HepG2 (cell line): ENCODE results near the gene SLC16A4. TPM values are rescaled to one million over a fixed set of nuclear protein-coding genes. Genes with fewer than 3 reads are reported as not detected.

Source experiments
- AGO1 ChIP-seq: fragments of 200-400 bp; formaldehyde crosslinking; IDR thresholded peaks from 2 replicates; pipeline ENCODE4 v1.6.1; 2017; ENCODE audit warnings: mild to moderate bottlenecking, low read depth, low read length, moderate library complexity; ENCODE audit not compliant: poor library complexity, severe bottlenecking
- AGO2 ChIP-seq: fragments of 200-400 bp; formaldehyde crosslinking; optimal IDR thresholded peaks from 2 replicates; pipeline ENCODE3; 2017; ENCODE audit warnings: mild to moderate bottlenecking, low read depth, low read length, moderate library complexity
- ASH2L ChIP-seq: fragments of 300-600, 200-600 bp; sonication (generic); IDR thresholded peaks from 2 replicates; pipeline ENCODE4 v1.7.0; 2017; ENCODE audit warnings: low read depth, mild to moderate bottlenecking, moderate library complexity, mixed read lengths, low read length; ENCODE audit not compliant: insufficient read length
- EEA1 ChIP-seq: sonication (generic); formaldehyde crosslinking; IDR thresholded peaks from 2 replicates; pipeline ENCODE4 v1.5.1; 2020; ENCODE audit warnings: mild to moderate bottlenecking, missing genetic modification reagents, borderline replicate concordance
- FOXP1 ChIP-seq, 2 experiments: fragments of 450-650 bp in 1 of 2; IDR thresholded peaks; 2 replicates each; pipeline ENCODE4 v1.6.1; 2017 to 2018; ENCODE audit warnings: antibody characterized with exemption in 1 of 2
- GABPA ChIP-seq, 2 experiments: IDR thresholded peaks; 2 replicates each; pipeline ENCODE4 v1.6.1; 2011 to 2016; ENCODE audit warnings: low read depth in 2 of 2, low read length in 1 of 2, missing biosample characterization in 1 of 2, missing genetic modification characterization in 1 of 2
- IRF2 ChIP-seq: IDR thresholded peaks from 2 replicates; pipeline ENCODE4 v1.6.1; 2018; ENCODE audit warnings: missing genetic modification reagents, missing compliant biosample characterization
- JARID2 ChIP-seq: sonication (generic); formaldehyde crosslinking; IDR thresholded peaks from 2 replicates; pipeline ENCODE4 v1.8.1; 2023; ENCODE audit warnings: missing genetic modification reagents, inconsistent platforms; ENCODE audit not compliant: insufficient replicate concordance
- MIER2 ChIP-seq: IDR thresholded peaks from 2 replicates; pipeline ENCODE4 v1.6.1; 2016; ENCODE audit warnings: missing biosample characterization, missing genetic modification reagents
- POLR2A ChIP-seq, 2 experiments: IDR thresholded peaks; 2 replicates each; pipeline ENCODE4 v1.6.1; 2011; ENCODE audit warnings: low read depth in 2 of 2, low read length in 2 of 2, mild to moderate bottlenecking in 1 of 2, moderate library complexity in 1 of 2; ENCODE audit not compliant: insufficient read depth in 1 of 2
- PTBP1 ChIP-seq: fragments of 200-400 bp; formaldehyde crosslinking; IDR thresholded peaks from 2 replicates; pipeline ENCODE4 v1.6.1; 2018; ENCODE audit warnings: low read length, low read depth; ENCODE audit not compliant: poor library complexity, severe bottlenecking
- REST ChIP-seq, 2 experiments: IDR thresholded peaks; 2 replicates each; pipeline ENCODE4 v1.6.1; 2011 to 2012; ENCODE audit warnings: low read length in 2 of 2, borderline replicate concordance in 1 of 2, low read depth in 1 of 2, mild to moderate bottlenecking in 1 of 2, moderate library complexity in 1 of 2
- RFX5 ChIP-seq: IDR thresholded peaks from 2 replicates; pipeline ENCODE4 v1.6.1; 2011; ENCODE audit warnings: low read depth, low read length, improper control_type of control experiment
- RXRA ChIP-seq: sonication (generic); formaldehyde crosslinking; IDR thresholded peaks from 2 replicates; pipeline ENCODE4 v1.5.1; 2020; ENCODE audit warnings: missing genetic modification reagents
- SETDB1 ChIP-seq: sonication (generic); formaldehyde crosslinking; IDR thresholded peaks from 2 replicates; pipeline ENCODE4 v1.5.1; 2020; ENCODE audit warnings: missing genetic modification reagents, mild to moderate bottlenecking, borderline replicate concordance
- SOX5 ChIP-seq: IDR thresholded peaks from 2 replicates; pipeline ENCODE4 v1.6.1; 2016; ENCODE audit warnings: borderline replicate concordance
- ZMAT3 ChIP-seq: sonication (generic); formaldehyde crosslinking; conservative IDR thresholded peaks from 2 replicates; pipeline ENCODE4 v1.7.0; 2021; ENCODE audit warnings: missing genetic modification reagents
- ZNF317 ChIP-seq: sonication (generic); formaldehyde crosslinking; IDR thresholded peaks from 2 replicates; pipeline ENCODE4 v1.5.0; 2020; ENCODE audit warnings: mild to moderate bottlenecking, missing genetic modification reagents
- polyA plus RNA-seq, 8 experiments: library from polyadenylated mRNA; depleted of rRNA in 3 of 8; stranded (reverse) in 7 of 8; unstranded in 1 of 8; fragments of >200 nt; fragmentation: Illumina TruSeq in 4 of 8; extraction: Trizol in 4 of 8; gene quantifications; 2 replicates each; pipeline versions ENCODE4 v1.2.1 to v1.2.3, GENCODE V29; 2011 to 2016; ENCODE audit warnings: low read depth in 4 of 8, missing spikeins in 1 of 8, mixed read lengths in 1 of 8; ENCODE audit not compliant: insufficient read depth in 1 of 8
- total RNA-seq, 5 experiments: library from RNA; depleted of rRNA; stranded (reverse); fragments of >200 nt; fragmentation: Illumina TruSeq; extraction: Trizol; gene quantifications; 2 replicates each; pipeline ENCODE4 v1.2.3, GENCODE V29; 2016; ENCODE audit warnings: low read depth in 1 of 5
- TF ChIP-seq, protein P1 (sequence below): sonication (generic); formaldehyde crosslinking; conservative IDR thresholded peaks from 2 replicates; pipeline ENCODE4 v1.4.0; 2020; ENCODE audit warnings: missing genetic modification reagents
- TF ChIP-seq, protein P2 (sequence below): sonication (generic); formaldehyde crosslinking; IDR thresholded peaks from 2 replicates; pipeline ENCODE4 v1.5.1; 2020; ENCODE audit warnings: mild to moderate bottlenecking, missing genetic modification reagents
- TF ChIP-seq, protein P3 (sequence below): sonication (generic); formaldehyde crosslinking; IDR thresholded peaks from 2 replicates; pipeline ENCODE4 v1.4.0; 2020; ENCODE audit warnings: missing genetic modification reagents

Gene SLC16A4
- total and polyA plus RNA-seq, 2 of the 13 experiments (the other 11 are each of a cell fraction or from before 2014, with no cell fraction given) = 1.1 to 1.5 TPM

DNA sequence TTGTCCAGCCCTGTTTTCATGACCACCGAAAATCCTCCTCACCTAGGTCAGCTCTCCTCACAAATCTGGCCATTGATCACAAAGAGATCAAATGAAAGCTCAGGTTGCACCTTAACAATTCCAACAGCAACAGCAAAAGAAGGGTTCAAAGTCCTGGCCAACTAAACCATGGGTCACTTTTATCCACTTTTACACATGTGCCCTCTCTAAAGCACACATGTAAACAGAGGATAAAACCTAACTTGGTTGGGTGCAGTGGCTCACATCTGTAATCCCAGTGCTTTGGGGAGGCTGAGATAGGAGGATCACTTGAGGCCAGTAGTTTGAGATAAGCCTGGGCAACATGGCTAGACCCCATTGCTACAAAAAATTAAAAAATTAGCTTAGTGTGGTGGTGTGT, 55.6 kb downstream of the SLC16A4 start (continued):
- TF ChIP-seq REST (IDR thresholded peaks at IDR 0.05; ENCODE audit: borderline replicate concordance in 1 of 2, low read depth in 1 of 2, low read length in 2 of 2) (no peak), SOX5 (peak; percentile 59; the same call in 1 of the 2 replicates), JARID2 (no peak), AGO2 (no peak), FOXP1 (IDR thresholded peaks at IDR 0.05) (no peak), FOXP1 (CRISPR knock-in tag; IDR thresholded peaks at IDR 0.05) (0 out of 2 replicates have a peak, but pooled peaks have one; percentile 29), MIER2 (no peak), PTBP1 (no peak), RXRA (no peak), AGO1 (no peak), ZMAT3 (no peak), POLR2A (IDR thresholded peaks at IDR 0.05; ENCODE audit: insufficient read depth in 1 of 2, low read depth in 2 of 2, low read length in 2 of 2) (no peak), ASH2L (peak; percentile 49), SETDB1 (no peak), EEA1 (CRISPR knock-in tag) (no peak), ZNF317 (CRISPR knock-in tag) (no peak), GABPA (IDR thresholded peaks at IDR 0.05; ENCODE audit: low read depth, low read length) (no peak), GABPA (CRISPR knock-in tag; IDR thresholded peaks at IDR 0.05; ENCODE audit: low read depth) (no peak), RFX5 (no peak), IRF2 (CRISPR knock-in tag) (no peak)
- TF ChIP-seq, protein P1, sequence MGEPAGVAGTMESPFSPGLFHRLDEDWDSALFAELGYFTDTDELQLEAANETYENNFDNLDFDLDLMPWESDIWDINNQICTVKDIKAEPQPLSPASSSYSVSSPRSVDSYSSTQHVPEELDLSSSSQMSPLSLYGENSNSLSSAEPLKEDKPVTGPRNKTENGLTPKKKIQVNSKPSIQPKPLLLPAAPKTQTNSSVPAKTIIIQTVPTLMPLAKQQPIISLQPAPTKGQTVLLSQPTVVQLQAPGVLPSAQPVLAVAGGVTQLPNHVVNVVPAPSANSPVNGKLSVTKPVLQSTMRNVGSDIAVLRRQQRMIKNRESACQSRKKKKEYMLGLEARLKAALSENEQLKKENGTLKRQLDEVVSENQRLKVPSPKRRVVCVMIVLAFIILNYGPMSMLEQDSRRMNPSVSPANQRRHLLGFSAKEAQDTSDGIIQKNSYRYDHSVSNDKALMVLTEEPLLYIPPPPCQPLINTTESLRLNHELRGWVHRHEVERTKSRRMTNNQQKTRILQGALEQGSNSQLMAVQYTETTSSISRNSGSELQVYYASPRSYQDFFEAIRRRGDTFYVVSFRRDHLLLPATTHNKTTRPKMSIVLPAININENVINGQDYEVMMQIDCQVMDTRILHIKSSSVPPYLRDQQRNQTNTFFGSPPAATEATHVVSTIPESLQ (CRISPR knock-in tag) = no peak
- TF ChIP-seq, protein P2, sequence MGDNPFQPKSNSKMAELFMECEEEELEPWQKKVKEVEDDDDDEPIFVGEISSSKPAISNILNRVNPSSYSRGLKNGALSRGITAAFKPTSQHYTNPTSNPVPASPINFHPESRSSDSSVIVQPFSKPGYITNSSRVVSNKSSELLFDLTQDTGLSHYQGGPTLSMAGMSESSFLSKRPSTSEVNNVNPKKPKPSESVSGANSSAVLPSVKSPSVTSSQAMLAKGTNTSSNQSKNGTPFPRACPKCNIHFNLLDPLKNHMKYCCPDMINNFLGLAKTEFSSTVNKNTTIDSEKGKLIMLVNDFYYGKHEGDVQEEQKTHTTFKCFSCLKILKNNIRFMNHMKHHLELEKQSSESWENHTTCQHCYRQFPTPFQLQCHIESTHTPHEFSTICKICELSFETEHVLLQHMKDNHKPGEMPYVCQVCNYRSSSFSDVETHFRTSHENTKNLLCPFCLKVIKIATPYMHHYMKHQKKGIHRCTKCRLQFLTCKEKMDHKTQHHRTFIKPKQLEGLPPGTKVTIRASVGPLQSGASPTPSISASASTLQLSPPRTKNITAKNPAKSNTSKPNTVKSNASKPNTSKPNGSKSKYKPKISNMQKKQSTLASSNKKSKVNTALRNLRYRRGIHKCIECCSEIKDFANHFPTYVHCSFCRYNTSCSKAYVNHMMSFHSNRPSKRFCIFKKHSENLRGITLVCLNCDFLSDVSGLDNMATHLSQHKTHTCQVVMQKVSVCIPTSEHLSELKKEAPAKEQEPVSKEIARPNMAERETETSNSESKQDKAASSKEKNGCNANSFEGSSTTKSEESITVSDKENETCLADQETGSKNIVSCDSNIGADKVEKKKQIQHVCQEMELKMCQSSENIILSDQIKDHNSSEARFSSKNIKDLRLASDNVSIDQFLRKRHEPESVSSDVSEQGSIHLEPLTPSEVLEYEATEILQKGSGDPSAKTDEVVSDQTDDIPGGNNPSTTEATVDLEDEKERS (CRISPR knock-in tag) = no peak
- TF ChIP-seq, protein P3, sequence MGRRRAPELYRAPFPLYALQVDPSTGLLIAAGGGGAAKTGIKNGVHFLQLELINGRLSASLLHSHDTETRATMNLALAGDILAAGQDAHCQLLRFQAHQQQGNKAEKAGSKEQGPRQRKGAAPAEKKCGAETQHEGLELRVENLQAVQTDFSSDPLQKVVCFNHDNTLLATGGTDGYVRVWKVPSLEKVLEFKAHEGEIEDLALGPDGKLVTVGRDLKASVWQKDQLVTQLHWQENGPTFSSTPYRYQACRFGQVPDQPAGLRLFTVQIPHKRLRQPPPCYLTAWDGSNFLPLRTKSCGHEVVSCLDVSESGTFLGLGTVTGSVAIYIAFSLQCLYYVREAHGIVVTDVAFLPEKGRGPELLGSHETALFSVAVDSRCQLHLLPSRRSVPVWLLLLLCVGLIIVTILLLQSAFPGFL (CRISPR knock-in tag) = no peak
